Small intestine (tissue), 7 donors: ENCODE results near the gene CHD9. TPM values are rescaled to one million over a fixed set of nuclear protein-coding genes. Genes with fewer than 3 reads are reported as not detected.

ENCODE experiments used
- DNase-seq, 2 donors: peaks; one replicate each; pipeline versions ENCODE4 v3.0.0 to v3.0.0-alpha.2; 2013
- FAIRE-seq: peaks from 2 replicates; lab custom pipeline; 2012; peaks lifted over from hg19 to GRCh38; lab: Jason Lieb, UNC
- H3K27ac ChIP-seq, 3 donors: one replicate each; pipeline ENCODE4 v1.5.1; 2013; ENCODE audit warnings: low read length in 2 of 3, mild to moderate bottlenecking in 2 of 3, control low read depth in 1 of 3, inconsistent platforms in 1 of 3, low read depth in 1 of 3, moderate library complexity in 1 of 3
- H3K27me3 ChIP-seq, 3 donors: one replicate each; pipeline ENCODE4 v1.6.1; 2013; ENCODE audit warnings: low read length in 3 of 3, inconsistent platforms in 1 of 3; ENCODE audit not compliant: control insufficient read depth in 3 of 3, insufficient read depth in 3 of 3
- H3K36me3 ChIP-seq, 3 donors: one replicate each; pipeline ENCODE4 v1.6.1; 2013; ENCODE audit warnings: low read length in 3 of 3, inconsistent platforms in 1 of 3, low read depth in 1 of 3, mild to moderate bottlenecking in 1 of 3, moderate library complexity in 1 of 3; ENCODE audit not compliant: control insufficient read depth in 3 of 3, insufficient read depth in 2 of 3
- H3K4me1 ChIP-seq, 3 donors: one replicate each; pipeline ENCODE4 v1.6.1; 2013; ENCODE audit warnings: low read length in 2 of 3, inconsistent platforms in 1 of 3, low read depth in 1 of 3, mild to moderate bottlenecking in 1 of 3, moderate library complexity in 1 of 3; ENCODE audit not compliant: control insufficient read depth in 3 of 3, insufficient read depth in 2 of 3
- H3K4me3 ChIP-seq, 3 donors: one replicate each; pipeline ENCODE4 v1.5.1; 2013; ENCODE audit warnings: low read length in 3 of 3, control low read depth in 1 of 3, inconsistent platforms in 1 of 3, low read depth in 1 of 3, mild to moderate bottlenecking in 1 of 3, moderate library complexity in 1 of 3
- H3K9me3 ChIP-seq, 2 donors: one replicate each; pipeline ENCODE4 v1.6.1; 2013; ENCODE audit warnings: low read depth in 1 of 2, low read length in 1 of 2; ENCODE audit not compliant: control insufficient read depth in 2 of 2, insufficient read depth in 1 of 2
- WGBS, 3 donors: extraction: QIAGEN DNeasy Blood & Tissue Kit; methylation state at CpG; one replicate each; pipeline ENCODE4 v1.1.7; 2013; 5-methylcytosine and 5-hydroxymethylcytosine counted together
- polyA plus RNA-seq, 4 donors: library from polyadenylated mRNA; stranded (reverse) in 3 of 4; unstranded in 1 of 4; fragments of 200-250 nt in 3 of 4; fragments of 120-200 nt in 1 of 4; gene quantifications; one replicate each; pipeline versions ENCODE4 v1.2.1 to v1.2.3, GENCODE V29; 2013
- donor health status: healthy with polysubstance abuse.
- donor health status: control.
- donor health status: control.
- donor health status: Bipolar disorder and iron deficiency.
- donor health status: healthy.

Gene CHD9
- polyA plus RNA-seq, 4 donors: 7.6 to 33.5 (median 11.2) TPM

DNA sequence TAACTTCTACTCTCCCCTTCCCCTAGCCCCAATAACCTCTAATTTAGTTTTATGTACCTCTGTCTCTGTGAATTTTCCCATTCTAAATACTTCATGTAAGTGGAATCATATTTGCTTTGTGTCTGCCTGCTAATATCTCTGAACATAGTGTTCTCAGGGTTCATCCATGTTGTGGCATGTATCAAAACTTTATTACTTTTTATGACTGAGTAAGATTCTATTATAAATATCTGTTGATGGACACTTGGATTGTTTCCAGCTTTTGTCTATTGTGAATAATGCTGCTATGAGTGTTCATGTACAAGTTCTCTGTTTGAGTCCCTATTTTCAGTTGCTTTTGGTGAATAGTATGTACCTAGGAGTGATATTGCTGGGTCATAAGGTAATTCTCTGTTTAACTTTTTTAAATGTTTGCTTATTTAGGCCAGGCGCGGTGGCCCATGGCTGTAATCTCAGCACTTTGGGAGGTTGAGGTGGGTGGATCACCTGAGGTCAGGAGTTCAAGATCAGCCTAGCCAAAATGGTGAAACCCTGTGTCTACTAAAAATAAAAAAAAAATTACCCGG lies 92.8 kb downstream of the CHD9 start:
- peak in 1 of 2 donors; percentile 49 for DNase-seq
- FAIRE-seq: no peak
- 87 to 95% (median 87%) methylated on average over 3 of the region's 3 CpGs for WGBS, 3 donors
- Histone ChIP-seq H3K27ac (no peak overlapping the region), H3K4me3 (no peak overlapping the region), H3K9me3 (peaks cover 0 to 11% of the 10 kb centered on the region in 2 donors), H3K4me1 (no peaks in the 10 kb centered on the region), H3K27me3 (no peaks in the 10 kb centered on the region), H3K36me3 (peaks cover 0 to 8% (median 0%) of the 10 kb centered on the region in 3 donors)

DNA sequence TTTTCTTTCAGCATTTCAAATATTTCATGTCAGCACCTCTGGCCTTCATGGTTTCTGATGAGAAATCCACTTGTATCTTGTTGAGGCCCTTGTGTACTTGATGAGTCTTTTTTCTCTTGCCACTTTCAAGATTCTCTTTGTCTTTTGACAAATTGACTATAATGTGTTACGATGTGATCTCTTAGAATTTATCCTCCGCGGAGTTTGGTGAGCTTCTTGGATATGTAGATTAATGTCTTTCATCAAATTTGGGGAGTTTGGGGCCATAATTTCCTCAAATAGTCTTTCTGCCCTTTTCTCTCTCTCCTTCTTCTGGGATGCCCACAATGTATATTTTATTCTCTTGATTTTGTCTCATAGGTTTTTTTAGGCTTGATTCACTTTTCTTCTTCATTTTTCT lies 96.0 kb downstream of the CHD9 start:
- Histone ChIP-seq H3K36me3 (peaks cover 0 to 10% (median 0%) of the 10 kb centered on the region in 3 donors), H3K4me3 (no peak overlapping the region), H3K4me1 (no peaks in the 10 kb centered on the region), H3K9me3 (peaks cover 0 to 11% of the 10 kb centered on the region in 2 donors), H3K27me3 (no peaks in the 10 kb centered on the region), H3K27ac (no peak overlapping the region)
- FAIRE-seq (no peak), DNase-seq (no peak)
- 98 to 99% (median 99%) methylated on average over 3 of the region's 3 CpGs for whole genome bisulfite sequencing, 3 donors

DNA sequence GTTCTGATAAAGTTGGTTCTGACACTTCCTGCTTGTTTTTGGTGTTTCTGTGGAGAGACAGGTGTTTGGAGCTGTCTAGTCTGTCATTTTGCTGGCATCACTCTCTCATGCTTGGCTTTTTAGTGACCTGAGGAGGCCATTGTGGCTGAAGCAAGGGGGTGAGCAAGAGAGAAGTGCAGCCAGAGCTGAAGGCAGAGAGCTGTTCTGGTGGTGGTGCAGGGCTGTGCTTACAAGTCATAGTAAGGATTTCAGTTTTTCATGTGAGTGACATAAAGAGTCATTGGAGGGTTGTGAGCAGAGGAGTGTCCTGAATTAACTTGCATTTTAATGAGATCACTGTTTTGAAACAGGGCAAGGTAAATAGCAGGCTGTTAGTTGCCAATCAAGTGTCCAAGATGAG lies 97.5 kb downstream of the CHD9 start:
- Histone ChIP-seq H3K27me3 (no peaks in the 10 kb centered on the region), H3K4me3 (no peak overlapping the region), H3K36me3 (peaks cover 5 to 13% (median 5%) of the 10 kb centered on the region in 3 donors), H3K9me3 (peaks cover 0 to 11% of the 10 kb centered on the region in 2 donors), H3K27ac (no peak overlapping the region), H3K4me1 (no peaks in the 10 kb centered on the region)
- DNase-seq (no peak), FAIRE-seq (no peak)

DNA sequence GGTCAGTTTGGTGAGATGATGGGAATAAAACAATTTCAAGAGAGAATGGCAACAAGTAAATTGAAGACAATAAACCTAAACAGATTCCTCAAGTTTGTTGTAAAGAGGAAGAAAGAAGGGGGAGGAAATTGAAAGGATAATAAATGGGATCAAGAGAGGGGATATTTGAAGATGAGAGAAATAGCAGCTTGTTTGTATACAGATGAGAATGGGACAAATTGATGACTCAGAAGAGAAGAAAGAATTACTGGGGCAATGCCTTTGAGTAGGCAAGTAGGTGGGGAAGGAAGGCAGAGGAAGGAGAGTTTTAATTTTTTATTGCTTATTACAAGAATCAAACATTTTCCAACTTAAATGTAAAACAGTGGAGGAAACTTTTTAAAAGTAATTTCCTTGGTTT lies 98.3 kb downstream of the CHD9 start:
- H3K36me3 ChIP-seq: peaks cover 5 to 11% (median 5%) of the 10 kb centered on the region in 3 donors
- H3K9me3 ChIP-seq: peaks cover 0 to 11% of the 10 kb centered on the region in 2 donors
- DNase-seq (no peak), FAIRE-seq (no peak)
- H3K4me1 ChIP-seq: no peaks in the 10 kb centered on the region
- no peaks in the 10 kb centered on the region for H3K27me3 ChIP-seq
- H3K27ac ChIP-seq: no peak overlapping the region
- H3K4me3 ChIP-seq: no peak overlapping the region

DNA sequence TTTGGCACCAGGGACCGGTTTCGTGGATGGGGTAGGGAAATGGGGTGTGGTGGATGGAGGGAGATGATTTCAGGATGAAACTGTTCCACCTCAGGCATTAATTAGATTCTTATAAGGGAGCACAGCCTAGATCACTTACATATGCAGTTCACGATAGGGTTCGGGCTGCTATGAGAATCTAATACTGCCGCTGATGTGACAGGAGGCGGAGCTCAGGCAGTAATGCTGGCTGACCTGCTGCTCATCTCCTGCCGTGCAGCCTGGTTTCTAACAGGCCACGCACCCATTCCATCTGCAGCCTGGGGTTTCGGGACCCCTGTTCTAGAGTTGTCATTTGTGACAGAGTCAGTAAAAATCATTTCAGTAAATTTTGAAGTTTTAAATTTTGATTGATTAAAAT lies 99.7 kb downstream of the CHD9 start:
- Histone ChIP-seq H3K4me1 (no peaks in the 10 kb centered on the region), H3K4me3 (no peak overlapping the region), H3K27ac (no peak overlapping the region), H3K27me3 (no peaks in the 10 kb centered on the region), H3K9me3 (peaks cover 0 to 9% of the 10 kb centered on the region in 2 donors), H3K36me3 (peaks cover 5 to 11% (median 5%) of the 10 kb centered on the region in 3 donors)
- WGBS, 3 donors: 72 to 91% (median 87%) methylated on average over 9 of the region's 9 CpGs
- no peak for DNase-seq
- FAIRE-seq: no peak

DNA sequence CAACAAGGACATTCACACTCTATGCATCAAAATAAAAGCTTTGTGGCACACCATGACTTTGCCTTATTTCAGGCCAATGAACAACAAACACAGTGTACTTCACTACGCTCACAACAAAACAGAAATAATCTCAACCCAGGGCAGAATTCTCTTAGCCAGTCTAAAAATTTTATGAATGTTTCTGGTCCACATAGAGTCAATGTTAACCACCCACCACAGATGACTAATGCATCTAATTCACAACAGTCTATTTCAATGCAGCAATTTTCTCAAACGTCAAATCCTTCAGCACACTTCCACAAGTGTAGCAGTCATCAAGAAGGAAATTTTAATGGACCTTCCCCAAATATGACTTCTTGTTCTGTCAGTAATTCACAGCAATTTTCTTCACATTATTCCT lies 101.7 kb downstream of the CHD9 start:
- no peak overlapping the region for H3K27ac ChIP-seq
- H3K4me1 ChIP-seq: no peaks in the 10 kb centered on the region
- no peaks in the 10 kb centered on the region for H3K9me3 ChIP-seq
- 86 to 94% (median 90%) methylated on average over 2 of the region's 2 CpGs for WGBS, 3 donors
- H3K27me3 ChIP-seq: no peaks in the 10 kb centered on the region
- peaks cover 5 to 12% (median 5%) of the 10 kb centered on the region in 3 donors for H3K36me3 ChIP-seq
- DNase-seq (no peak), FAIRE-seq (no peak)
- H3K4me3 ChIP-seq: no peak overlapping the region

DNA sequence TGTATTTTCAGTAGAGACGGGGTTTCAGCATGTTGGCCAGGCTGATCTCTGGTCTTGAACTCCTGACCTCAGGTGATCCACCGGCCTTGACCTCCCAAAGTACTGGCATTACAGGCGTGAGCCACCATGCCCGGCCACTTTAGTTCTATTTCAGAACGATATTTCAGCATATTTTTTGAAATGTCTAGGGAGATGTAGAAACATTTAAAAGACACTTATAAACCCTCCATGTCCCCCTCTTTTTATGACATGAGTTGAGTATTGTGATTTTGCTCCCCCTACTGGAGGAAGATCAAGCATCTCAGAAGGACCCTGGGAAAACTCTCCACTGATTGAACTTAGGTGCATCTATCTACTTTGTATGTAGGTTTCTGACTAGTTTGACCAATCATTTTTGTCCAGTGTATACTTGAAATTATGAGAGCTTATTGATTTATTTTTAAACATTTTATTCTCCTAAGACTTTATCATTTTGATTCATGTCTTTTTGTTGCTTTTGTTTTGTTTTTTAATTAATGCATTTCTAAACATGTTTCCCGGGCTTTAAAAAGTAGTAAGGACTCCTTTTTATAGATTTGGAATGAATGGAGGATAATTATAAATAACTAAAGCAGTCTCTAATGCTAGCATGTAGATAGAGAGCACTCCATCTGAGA lies 105.1 kb downstream of the CHD9 start:
- WGBS, 3 donors: 63 to 76% (median 65%) methylated on average over 6 of the region's 6 CpGs
- FAIRE-seq (no peak), DNase-seq (peak; percentile 62 to 73)
- Histone ChIP-seq H3K36me3 (peaks cover 5 to 18% (median 5%) of the 10 kb centered on the region in 3 donors), H3K4me1 (no peaks in the 10 kb centered on the region), H3K4me3 (no peak overlapping the region), H3K27me3 (no peaks in the 10 kb centered on the region), H3K27ac (no peak overlapping the region), H3K9me3 (no peaks in the 10 kb centered on the region)

DNA sequence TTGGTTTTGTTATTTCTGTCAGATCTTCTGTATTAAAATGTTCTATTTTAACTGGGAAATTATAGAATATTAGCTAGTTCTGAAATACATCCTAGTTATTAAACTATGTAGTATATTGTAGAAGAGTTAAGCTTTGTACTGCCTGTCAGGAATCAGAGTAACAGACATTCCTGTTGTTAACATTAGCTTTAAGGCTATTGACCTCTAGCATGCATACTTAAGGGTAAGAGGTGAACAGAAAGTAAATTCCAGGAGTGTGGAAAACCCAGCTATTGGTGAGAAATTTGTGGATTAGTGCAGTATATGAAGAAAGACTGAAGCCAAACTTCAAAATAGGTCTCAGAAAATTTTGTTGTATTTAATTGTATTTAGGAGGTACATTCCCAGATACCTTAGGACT lies 111.3 kb downstream of the CHD9 start:
- FAIRE-seq (no peak), DNase-seq (peak in 1 of 2 donors; percentile 11)
- no peaks in the 10 kb centered on the region for H3K27me3 ChIP-seq
- no peak overlapping the region for H3K27ac ChIP-seq
- no peak overlapping the region for H3K4me3 ChIP-seq
- H3K36me3 ChIP-seq: peaks cover 0 to 13% (median 2%) of the 10 kb centered on the region in 3 donors
- H3K9me3 ChIP-seq: no peaks in the 10 kb centered on the region
- no peaks in the 10 kb centered on the region for H3K4me1 ChIP-seq
